Measurements from ENCODE around the gene HOXD8. TPM values are rescaled to one million over a fixed set of nuclear protein-coding genes. Genes with fewer than 3 reads are reported as not detected.

HOXD8 gene
- total RNA-seq, 1 donor, result not detected

DNA sequence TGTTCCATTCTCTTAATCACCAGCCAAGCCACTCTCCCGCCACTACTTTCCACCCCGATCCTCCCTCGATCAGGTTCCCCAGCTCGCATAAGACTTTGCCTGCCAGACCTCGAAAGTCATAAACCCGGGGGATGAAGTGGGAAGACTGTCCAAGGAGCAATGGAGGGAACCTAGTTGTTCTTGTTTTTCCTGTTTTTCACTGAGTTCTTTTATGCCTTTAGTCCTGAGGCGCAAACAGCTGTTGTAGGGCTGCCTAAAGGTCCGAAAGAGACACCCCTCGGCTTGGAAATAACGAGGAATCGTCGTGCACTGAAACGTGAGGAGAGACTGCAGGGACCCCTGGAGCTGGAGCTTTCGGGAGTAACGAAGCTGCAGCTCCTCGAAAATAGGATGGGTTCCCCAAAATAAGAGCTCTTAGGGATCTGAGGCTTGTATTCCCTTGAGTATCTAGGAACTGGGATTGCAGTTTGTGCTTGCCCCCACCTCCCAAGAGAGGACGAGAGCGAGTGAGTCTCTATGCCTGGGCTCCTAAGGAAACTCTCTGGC is 31.6 kb upstream of the HOXD8 start:
- Histone ChIP-seq H3K4me3 (ENCODE audit: low read length) (no peak overlapping the region), H3K4me1 (ENCODE audit: insufficient read depth, low read length) (peaks cover 25% of the 10 kb centered on the region), H3K9me3 (ENCODE audit: low read depth, low read length) (no peaks in the 10 kb centered on the region), H3K27me3 (ENCODE audit: insufficient read depth, low read length) (peaks cover 99% of the 10 kb centered on the region)

DNA sequence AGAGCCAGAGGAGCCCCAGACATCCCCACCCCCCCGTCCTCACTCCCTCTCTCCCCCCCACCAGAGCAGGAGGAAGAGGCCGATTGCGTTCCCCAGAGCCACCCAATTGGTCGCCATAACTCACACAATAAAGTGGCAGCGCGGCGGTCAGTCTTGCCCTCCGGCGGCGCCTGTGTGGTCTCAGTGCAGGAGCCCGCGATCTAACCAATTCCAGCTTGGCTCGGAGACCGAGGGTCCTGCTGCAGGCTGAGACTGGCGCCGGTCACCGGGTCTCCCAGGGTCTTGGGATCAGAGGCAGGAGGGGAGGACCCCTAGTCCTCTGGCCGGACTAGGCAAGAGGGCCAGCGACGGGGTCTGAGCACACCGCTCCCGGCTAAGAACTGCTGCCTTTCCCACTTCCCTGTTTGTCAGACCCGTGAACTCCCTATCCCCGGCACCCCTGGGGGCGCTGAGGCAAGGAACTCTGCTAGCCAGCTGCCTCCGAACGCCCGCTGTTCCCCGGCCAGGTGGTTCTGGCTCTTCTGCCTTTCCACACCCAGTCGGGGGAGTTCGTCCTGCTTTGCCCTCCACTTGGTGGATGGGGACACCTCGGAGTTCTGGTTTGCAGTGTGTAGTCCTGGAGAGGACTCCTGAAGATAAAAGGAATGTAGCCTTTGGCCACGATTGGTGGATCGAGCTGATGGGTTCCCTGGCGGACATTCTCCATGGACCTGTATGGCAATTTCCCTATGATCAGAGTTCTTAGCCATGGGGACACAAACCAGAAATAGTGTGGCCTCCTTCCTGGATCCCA is 30.9 kb upstream of the HOXD8 start:
- Histone ChIP-seq H3K4me1 (ENCODE audit: insufficient read depth, low read length) (peaks cover 19% of the 10 kb centered on the region), H3K4me3 (ENCODE audit: low read length) (no peak overlapping the region), H3K9me3 (ENCODE audit: low read depth, low read length) (no peaks in the 10 kb centered on the region), H3K27me3 (ENCODE audit: insufficient read depth, low read length) (peaks cover 100% of the 10 kb centered on the region)

DNA sequence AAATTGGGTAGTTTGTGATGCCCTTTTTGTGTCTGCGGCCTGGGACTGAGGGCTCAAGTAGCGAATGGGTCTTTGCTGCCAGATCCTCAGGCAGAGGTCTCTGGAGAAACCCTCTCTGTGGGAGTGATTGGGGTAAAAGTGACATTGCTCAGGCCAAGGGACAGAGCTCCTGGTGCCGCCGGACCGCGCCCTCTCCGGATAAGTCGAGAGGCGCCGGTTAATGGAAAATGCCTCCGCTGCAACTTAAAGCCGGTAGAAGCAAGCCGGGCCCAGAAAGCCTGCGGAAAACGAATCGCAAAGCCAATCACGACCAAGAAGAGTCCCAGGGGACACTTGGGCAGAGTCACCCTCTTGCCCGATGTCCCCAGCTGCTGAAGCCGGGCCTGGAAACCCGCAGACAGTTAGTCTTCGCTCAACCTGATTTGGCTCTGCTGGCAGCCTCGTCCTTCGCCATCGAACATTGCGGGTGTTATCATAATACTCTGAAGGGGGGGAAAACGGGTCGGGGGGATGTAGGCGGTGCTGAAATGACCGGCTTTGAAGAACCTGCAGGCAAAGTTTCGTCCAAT is 30.3 kb upstream of the HOXD8 start:
- peaks cover 19% of the 10 kb centered on the region for H3K4me1 ChIP-seq (ENCODE audit: insufficient read depth, low read length)

DNA sequence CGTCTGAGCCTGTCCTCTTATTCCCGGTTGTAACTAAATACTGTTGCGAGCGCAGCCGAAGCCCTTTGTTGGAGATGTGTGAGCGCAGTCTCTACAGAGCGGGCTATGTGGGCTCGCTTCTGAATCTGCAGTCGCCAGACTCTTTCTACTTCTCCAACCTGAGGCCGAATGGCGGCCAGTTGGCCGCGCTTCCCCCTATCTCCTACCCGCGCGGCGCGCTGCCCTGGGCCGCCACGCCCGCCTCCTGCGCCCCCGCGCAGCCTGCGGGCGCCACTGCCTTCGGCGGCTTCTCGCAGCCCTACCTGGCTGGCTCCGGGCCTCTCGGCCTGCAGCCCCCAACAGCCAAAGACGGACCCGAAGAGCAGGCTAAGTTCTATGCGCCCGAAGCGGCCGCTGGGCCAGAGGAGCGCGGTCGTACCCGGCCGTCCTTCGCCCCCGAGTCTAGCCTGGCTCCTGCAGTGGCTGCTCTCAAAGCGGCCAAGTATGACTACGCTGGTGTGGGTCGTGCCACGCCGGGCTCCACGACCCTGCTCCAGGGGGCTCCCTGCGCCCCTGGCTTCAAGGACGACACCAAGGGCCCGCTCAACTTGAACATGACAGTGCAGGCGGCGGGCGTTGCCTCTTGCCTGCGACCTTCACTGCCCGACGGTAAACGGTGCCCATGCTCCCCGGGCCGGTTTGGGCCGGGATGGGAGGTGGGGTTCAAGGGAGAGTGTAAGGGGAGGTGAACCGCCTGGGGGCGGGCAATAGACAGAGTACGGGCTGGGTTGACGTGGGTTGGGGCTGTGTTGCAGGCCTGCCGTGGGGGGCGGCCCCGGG is 29.6 kb upstream of the HOXD8 start, which contains the start of gene HOXD12:
HOXD12 (plus strand) TSS at position 68 of the 819 bp plus-strand sequence; CDS start at position 75, 7 bp downstream.
- H3K9me3 ChIP-seq (ENCODE audit: low read depth, low read length), result no peaks in the 10 kb centered on the region
- peaks cover 100% of the 10 kb centered on the region for H3K27me3 ChIP-seq (ENCODE audit: insufficient read depth, low read length)
- no peak within 1 kb of the TSS for H3K4me3 ChIP-seq (ENCODE audit: low read length)
- peaks cover 19% of the 10 kb centered on the region for H3K4me1 ChIP-seq (ENCODE audit: insufficient read depth, low read length)

More for the DNA sequence above, 30.3 kb upstream of the HOXD8 start:
- H3K9me3 ChIP-seq (ENCODE audit: low read depth, low read length), result no peaks in the 10 kb centered on the region
- peaks cover 100% of the 10 kb centered on the region for H3K27me3 ChIP-seq (ENCODE audit: insufficient read depth, low read length)
- no peak overlapping the region for H3K4me3 ChIP-seq (ENCODE audit: low read length)

DNA sequence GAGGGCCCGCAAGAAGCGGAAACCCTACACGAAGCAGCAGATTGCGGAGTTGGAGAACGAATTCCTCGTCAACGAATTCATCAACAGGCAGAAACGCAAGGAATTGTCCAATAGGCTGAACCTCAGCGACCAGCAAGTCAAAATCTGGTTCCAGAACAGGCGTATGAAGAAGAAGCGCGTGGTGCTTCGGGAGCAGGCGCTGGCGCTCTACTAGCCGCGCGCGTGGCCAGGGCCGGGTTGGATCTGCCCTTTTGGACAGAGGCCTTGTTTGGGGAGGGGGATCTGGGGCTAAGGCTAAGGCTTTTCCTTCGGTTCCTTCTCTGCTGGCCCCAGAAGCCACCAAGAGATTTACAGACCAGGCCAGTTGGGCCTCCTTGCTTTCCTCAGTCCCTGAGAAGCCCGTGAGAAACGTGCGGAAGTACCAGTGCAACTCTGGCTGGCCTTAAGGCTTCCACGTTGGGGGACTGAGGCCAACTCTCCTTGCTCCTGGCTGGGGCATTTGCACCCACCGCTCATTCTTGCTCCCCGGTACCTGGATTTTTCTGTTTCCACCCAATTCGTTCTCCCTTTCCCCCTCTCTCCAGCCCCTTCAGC is 28.9 kb upstream of the HOXD8 start:
- Histone ChIP-seq H3K27me3 (ENCODE audit: insufficient read depth, low read length) (peaks cover 100% of the 10 kb centered on the region), H3K4me3 (ENCODE audit: low read length) (no peak overlapping the region), H3K9me3 (ENCODE audit: low read depth, low read length) (no peaks in the 10 kb centered on the region), H3K4me1 (ENCODE audit: insufficient read depth, low read length) (peaks cover 19% of the 10 kb centered on the region)

DNA sequence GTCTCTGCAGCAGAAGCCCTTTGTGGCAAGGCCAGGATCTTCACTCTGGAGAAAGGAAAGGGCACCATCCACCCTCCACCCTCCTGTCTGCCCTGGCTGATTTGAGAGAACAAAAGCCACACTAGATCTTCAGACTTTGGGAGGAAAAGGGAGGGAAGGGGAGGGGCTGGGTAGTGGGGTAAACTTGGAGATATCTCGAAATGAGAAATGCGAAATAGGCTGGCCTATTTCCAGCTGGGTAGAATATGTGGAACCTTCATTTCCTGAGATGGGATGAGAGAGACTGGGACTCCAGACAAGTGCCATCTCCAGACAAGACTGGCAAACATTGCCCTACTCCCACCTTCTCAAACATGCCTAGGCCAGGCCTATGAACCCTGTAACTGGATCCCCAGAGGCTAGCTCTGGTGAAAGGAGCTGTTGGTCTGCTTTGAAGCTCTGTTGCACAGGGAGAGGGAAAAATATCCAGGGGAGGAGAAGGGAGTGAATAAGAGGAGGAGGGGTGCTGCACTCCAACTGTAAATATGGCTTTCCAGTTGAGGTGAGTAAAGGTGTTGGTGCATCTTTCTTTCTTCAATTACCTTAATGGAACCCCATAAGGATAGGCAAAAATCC is 28.2 kb upstream of the HOXD8 start:
- Histone ChIP-seq H3K4me3 (ENCODE audit: low read length) (no peak overlapping the region), H3K4me1 (ENCODE audit: insufficient read depth, low read length) (peaks cover 18% of the 10 kb centered on the region), H3K27me3 (ENCODE audit: insufficient read depth, low read length) (peaks cover 100% of the 10 kb centered on the region), H3K9me3 (ENCODE audit: low read depth, low read length) (no peaks in the 10 kb centered on the region)

DNA sequence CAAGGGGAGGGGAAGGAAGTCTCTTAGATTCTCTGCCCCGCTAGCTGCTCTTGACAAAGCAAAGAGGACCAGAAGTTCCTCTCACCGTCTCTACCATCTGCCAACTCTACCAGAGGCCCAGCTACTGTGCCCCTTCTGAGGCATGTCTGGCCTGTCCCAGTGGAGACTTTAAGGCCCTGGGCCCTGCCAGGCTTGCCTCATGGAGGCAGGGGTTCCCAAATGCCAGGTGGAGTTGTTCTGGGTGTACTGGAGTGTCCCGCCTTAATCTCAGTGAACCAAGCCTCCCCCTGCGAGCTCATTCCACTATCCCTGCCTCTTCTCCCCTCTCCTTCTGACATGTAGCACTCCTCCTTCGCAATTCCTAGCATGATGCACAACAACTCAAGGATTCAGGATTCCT is 27.7 kb upstream of the HOXD8 start:
- Histone ChIP-seq H3K4me1 (ENCODE audit: insufficient read depth, low read length) (peaks cover 14% of the 10 kb centered on the region), H3K9me3 (ENCODE audit: low read depth, low read length) (no peaks in the 10 kb centered on the region)

DNA sequence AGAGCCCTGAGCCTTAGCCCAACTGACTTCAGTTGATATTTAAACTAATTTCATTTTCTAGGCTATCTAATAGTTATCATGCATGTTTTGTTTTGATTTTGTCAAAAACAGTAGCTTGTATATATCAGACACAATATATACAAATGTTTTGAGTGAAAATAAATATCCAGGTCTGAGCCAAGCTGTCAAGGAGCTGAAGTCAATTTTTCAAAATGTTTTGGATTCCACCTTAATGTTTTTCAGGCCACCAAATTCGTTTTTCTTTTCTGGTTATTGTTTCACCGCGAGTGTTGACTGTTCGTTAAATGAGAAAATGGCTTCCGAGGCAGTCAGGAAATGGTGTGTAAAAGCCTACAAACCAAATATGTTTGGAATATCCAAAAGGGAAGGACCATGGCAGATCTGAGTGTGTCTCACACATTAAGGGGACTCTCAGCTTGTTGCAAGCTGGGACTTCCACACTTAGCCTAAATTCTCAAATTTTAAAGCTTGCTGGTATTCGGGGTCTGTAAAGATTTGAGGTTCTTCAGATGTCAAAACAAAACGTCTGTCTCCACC is 27.1 kb upstream of the HOXD8 start:
- H3K9me3 ChIP-seq (ENCODE audit: low read depth, low read length), result no peaks in the 10 kb centered on the region

More for the DNA sequence above, 27.7 kb upstream of the HOXD8 start:
- peaks cover 97% of the 10 kb centered on the region for H3K27me3 ChIP-seq (ENCODE audit: insufficient read depth, low read length)
- no peak overlapping the region for H3K4me3 ChIP-seq (ENCODE audit: low read length)

DNA sequence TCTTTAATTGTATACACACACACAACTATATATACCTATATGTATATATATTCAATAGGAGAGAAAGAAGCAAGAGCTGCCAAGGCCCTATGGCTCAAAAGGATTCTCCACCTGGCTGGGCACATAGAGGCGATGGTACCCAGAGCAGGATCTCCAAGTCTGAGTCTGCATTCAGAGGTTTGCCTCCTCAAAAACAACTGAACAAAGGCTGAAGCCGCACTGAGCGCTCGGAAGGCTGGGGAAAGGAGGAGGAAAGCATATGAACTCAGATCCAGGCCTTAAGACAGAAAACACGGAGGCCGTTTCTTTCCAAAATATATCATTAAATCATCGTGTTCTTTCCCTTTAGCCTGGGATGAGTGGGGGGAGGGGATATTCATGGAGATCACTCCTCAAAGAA is 26.3 kb upstream of the HOXD8 start:
- Histone ChIP-seq H3K4me1 (ENCODE audit: insufficient read depth, low read length) (peaks cover 6% of the 10 kb centered on the region), H3K27me3 (ENCODE audit: insufficient read depth, low read length) (peaks cover 90% of the 10 kb centered on the region), H3K9me3 (ENCODE audit: low read depth, low read length) (no peaks in the 10 kb centered on the region), H3K4me3 (ENCODE audit: low read length) (no peak overlapping the region)

More for the DNA sequence above, 27.1 kb upstream of the HOXD8 start:
- Histone ChIP-seq H3K4me1 (ENCODE audit: insufficient read depth, low read length) (peaks cover 14% of the 10 kb centered on the region), H3K27me3 (ENCODE audit: insufficient read depth, low read length) (peaks cover 97% of the 10 kb centered on the region), H3K4me3 (ENCODE audit: low read length) (no peak overlapping the region)

DNA sequence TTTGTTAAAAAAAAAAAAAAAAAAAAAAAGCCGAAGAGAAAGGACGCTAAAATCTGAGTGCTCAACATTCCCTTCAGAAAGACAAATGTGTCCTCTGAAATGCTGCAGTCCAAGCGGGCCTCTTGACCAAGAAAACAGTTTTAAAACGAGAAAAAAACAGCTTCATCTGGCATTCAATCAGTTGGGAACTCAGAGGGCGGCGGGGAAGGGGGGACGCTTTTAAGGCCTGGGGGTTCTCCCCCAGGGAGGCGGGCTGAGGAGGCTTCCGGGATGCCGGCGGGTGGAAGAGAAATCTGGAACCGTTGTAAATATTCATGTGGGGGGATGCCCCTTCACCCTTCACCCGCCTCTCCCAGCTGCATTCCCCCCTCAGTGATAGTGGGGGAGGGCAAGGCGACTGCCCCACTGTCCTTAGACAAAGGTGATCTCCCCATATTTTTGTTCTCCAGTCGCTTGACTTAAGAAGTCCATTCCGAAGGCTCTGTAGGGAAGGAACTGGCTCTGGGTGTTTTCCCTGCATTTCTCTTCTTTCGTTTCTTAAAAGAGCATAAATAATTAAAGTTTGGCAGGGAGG is 25.7 kb upstream of the HOXD8 start:
- Histone ChIP-seq H3K9me3 (ENCODE audit: low read depth, low read length) (no peaks in the 10 kb centered on the region), H3K27me3 (ENCODE audit: insufficient read depth, low read length) (peaks cover 88% of the 10 kb centered on the region), H3K4me3 (ENCODE audit: low read length) (no peak overlapping the region)

DNA sequence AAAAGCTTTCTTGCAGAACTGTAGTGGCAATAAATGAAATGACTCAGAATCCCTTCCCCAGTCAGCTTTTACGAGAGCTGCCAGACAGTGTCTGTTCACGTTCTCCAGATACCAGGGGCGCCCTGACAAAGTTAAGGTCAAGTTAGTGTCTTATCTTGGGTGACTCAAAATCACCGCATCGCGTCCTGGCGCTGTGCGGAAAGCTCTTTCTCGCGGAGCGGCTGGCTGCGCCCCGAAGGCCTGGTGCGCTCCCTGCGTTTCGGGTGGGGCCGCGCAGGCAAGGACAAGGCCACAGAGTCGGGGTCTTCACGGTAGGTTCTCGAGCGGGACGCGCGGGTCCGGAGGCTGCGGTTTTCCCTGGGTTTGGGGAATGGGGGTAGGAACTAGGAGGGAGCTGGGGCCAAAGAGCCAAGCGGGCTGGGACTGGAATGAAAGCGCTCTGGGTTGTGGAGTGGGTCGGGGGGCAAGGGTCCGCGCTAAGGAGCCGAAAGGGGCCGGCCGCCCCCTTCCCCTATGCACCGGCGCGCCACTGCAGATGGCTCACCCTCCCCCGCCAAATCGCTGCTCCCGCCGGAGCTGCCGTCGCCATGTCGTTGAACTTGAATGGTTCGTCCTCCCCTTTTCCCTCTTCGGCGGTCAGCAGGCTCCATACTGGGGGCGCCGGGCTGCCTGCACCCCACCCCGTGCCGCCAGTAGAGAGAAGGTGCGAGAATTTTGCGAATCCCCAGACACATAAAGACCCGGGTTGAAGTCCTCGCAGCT is 25.0 kb upstream of the HOXD8 start:
- Histone ChIP-seq H3K4me3 (ENCODE audit: low read length) (no peak overlapping the region), H3K27me3 (ENCODE audit: insufficient read depth, low read length) (peaks cover 88% of the 10 kb centered on the region), H3K4me1 (ENCODE audit: insufficient read depth, low read length) (peaks cover 6% of the 10 kb centered on the region), H3K9me3 (ENCODE audit: low read depth, low read length) (no peaks in the 10 kb centered on the region)

More for the DNA sequence above, 25.7 kb upstream of the HOXD8 start:
- H3K4me1 ChIP-seq (ENCODE audit: insufficient read depth, low read length), result peaks cover 6% of the 10 kb centered on the region

DNA sequence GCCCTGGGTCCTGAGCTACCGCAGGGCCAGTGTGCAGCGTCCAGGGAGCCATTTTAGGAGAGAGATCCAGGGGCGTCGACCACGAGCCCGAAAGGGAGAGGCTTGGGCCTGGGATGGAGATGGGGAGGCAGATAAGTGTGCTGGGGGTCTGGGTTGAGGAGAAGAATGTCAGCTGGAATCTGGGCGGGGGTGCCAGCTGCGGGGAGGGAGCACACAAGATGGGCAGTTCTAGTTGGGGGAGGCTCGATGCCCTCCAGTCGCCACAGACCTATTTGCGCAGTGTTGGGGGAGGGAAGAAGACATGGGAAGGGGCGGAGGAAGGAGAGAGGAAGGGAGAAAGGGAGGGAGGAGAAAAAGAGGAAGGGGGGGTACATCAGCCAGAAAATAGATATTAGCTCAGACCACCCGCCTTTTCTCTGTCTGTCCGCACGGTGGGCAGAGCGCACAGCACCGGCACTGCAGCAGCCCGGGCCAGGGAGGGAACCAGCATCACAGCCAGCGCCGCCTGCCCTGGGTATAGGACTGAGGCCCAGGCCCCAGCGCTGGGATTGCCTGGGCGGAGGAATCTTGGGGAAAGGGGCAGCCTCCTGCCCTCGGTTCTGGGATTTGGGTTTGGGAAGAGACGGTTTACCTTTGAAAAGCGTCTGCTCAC is 24.3 kb upstream of the HOXD8 start:
- Histone ChIP-seq H3K9me3 (ENCODE audit: low read depth, low read length) (no peaks in the 10 kb centered on the region), H3K4me3 (ENCODE audit: low read length) (no peak overlapping the region), H3K4me1 (ENCODE audit: insufficient read depth, low read length) (peaks cover 6% of the 10 kb centered on the region)

More for the DNA sequence above, 24.3 kb upstream of the HOXD8 start:
- H3K27me3 ChIP-seq (ENCODE audit: insufficient read depth, low read length), result peaks cover 88% of the 10 kb centered on the region

All from mononuclear cell (primary cell).